Astrocyte of the cerebellum (primary cell): Measurements from ENCODE around the gene NSUN7.

Source experiments
- DNase-seq: peaks from one replicate; pipeline ENCODE4 v3.0.0-alpha.2; 2011; ENCODE audit warnings: low read depth
- H3K4me3 ChIP-seq: 2 replicates; pipeline ENCODE4 v1.5.1; 2011; ENCODE audit warnings: mild to moderate bottlenecking, low read depth, low read length, moderate library complexity
- CTCF ChIP-seq: IDR thresholded peaks from 2 replicates; pipeline ENCODE4 v1.5.1; 2012; ENCODE audit warnings: low read length, low read depth, moderate library complexity, mild to moderate bottlenecking; ENCODE audit errors: missing control alignments
- in situ Hi-C: cut with HindIII; loops from 2 replicates; pipeline ENCODE4 v1.10.0; 2017; ENCODE audit warnings: low sequenced_read_pairs

The NSUN7 gene

GRCh38 chr4:40822420-40823166 lies 72.8 kb downstream of the NSUN7 start:
- in situ Hi-C loops, result no loop called here
- no peak overlapping the region for H3K4me3 ChIP-seq
- no peak for TF ChIP-seq CTCF
- DNase-seq, result no peak

GRCh38 chr4:40825014-40825838 lies 75.5 kb downstream of the NSUN7 start:
- in situ Hi-C loops, result no loop called here
- DNase-seq, result no peak
- H3K4me3 ChIP-seq, result no peak overlapping the region
- no peak for TF ChIP-seq CTCF

GRCh38 chr4:40826821-40827220 lies 77.1 kb downstream of the NSUN7 start:
- in situ Hi-C loops, result no loop called here
- H3K4me3 ChIP-seq, result no peak overlapping the region
- DNase-seq, result no peak
- TF ChIP-seq CTCF, result no peak

- no peak for TF ChIP-seq CTCF
- no peak overlapping the region for H3K4me3 ChIP-seq
- no peak for DNase-seq
- in situ Hi-C loops, result no loop called here
Observed at GRCh38 chr4:40827758-40828157, 78.0 kb downstream of the NSUN7 start.

- no peak overlapping the region for H3K4me3 ChIP-seq
- TF ChIP-seq CTCF, result no peak
- no peak for DNase-seq
- in situ Hi-C loops, result no loop called here
Observed at GRCh38 chr4:40828661-40829060, 78.9 kb downstream of the NSUN7 start.

GRCh38 chr4:40829586-40829985 lies 79.8 kb downstream of the NSUN7 start:
- no peak for TF ChIP-seq CTCF
- DNase-seq, result no peak
- no peak overlapping the region for H3K4me3 ChIP-seq
- in situ Hi-C loops, result no loop called here
